Stimulated activated naive B cell treated with anti-CD40 and anti-IgM and Interleukin-4, amounts not matched to agents 10 μg/mL and 1 μg/mL and 100 μg/mL, for 72 hours (primary cell): ENCODE measurements around the gene DDR1.
"Not testable (repeated sequence)": the region's sequence is repeated elsewhere in the genome, so short reads cannot be mapped to it uniquely, and the experiment has no call there.

Source experiments
- ATAC-seq, 2 donors: fragments of 150-1000 bp; cut with Tn5 transposase; replicated peaks; 2 replicates each; pipeline ENCODE4 v1.10.0; 2021; ENCODE audit warnings: moderate library complexity in 1 of 2
- DNase-seq: peaks from one replicate; pipeline ENCODE4 v3.0.0; 2021
- H3K27ac Mint-ChIP-seq: one replicate; pipeline ENCODE4 v1.8.0; 2022; ENCODE audit warnings: mild to moderate bottlenecking, mixed read lengths
- H3K27me3 Mint-ChIP-seq, 2 donors: one replicate each; pipeline ENCODE4 v1.8.0; 2022; ENCODE audit warnings: mixed read lengths in 2 of 2
- H3K36me3 Mint-ChIP-seq, 2 donors: one replicate each; pipeline ENCODE4 v1.8.0; 2022; ENCODE audit warnings: mixed read lengths in 2 of 2, mild to moderate bottlenecking in 1 of 2
- H3K4me1 Mint-ChIP-seq, 2 donors: one replicate each; pipeline ENCODE4 v1.8.0; 2022; ENCODE audit warnings: mixed read lengths in 2 of 2, mild to moderate bottlenecking in 1 of 2
- H3K4me3 Mint-ChIP-seq, 2 donors: one replicate each; pipeline ENCODE4 v1.8.0; 2022; ENCODE audit warnings: mild to moderate bottlenecking in 2 of 2, mixed read lengths in 2 of 2, moderate library complexity in 1 of 2
- H3K9me3 Mint-ChIP-seq, 2 donors: one replicate each; pipeline ENCODE4 v1.8.0; 2022; ENCODE audit warnings: mixed read lengths in 2 of 2, mild to moderate bottlenecking in 1 of 2

DDR1 gene

DNA sequence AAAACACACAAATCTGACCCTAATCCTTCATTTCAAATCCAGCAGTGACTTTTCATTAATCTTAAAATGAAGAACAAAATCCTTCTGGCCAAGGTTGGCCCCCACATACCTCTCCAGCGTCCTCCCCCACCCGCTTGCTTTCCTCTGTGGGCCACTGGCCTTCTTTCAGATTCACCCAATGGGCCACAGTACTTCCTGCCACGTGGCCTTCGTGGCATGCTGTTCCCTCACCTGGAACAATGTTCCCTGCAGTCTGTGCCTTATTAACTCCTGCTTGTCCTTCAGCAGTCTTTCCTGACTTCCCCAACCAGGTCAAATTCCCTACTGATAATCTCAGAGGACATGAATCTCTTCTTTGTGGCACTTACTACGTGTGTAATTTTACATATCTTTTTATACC lies 18.4 kb downstream of the DDR1 start:
- H3K27ac Mint-ChIP-seq: peak overlapping the region; percentile 2
- DNase-seq (no peak), ATAC-seq (peak; percentile 31 to 46)
- peaks cover 13 to 18% of the 10 kb centered on the region in 2 donors for H3K36me3 Mint-ChIP-seq
- H3K9me3 Mint-ChIP-seq: no peaks in the 10 kb centered on the region
- H3K27me3 Mint-ChIP-seq: no peaks in the 10 kb centered on the region
- H3K4me1 Mint-ChIP-seq: peaks cover 11 to 15% of the 10 kb centered on the region in 2 donors
- H3K4me3 Mint-ChIP-seq: peak overlapping the region; percentile 1 to 11

DNA sequence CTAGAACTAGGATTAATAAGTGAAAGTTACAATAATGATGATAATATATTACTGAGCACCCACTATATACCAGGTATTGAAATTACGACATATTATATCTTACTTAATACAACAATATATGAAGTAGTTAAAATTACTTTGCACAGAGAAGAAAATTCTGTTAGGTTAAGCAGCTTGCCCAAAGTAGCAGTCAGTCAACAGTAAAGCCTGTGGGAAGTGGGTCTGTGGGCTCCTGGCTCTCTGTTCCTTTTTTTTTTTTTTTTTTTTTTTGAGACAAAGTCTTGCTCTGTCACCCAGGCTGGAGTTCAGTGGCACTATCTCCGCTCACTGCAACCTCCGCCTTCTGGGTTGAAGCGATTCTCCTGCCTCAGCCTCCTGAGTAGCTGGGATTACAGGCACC lies 18.9 kb downstream of the DDR1 start:
- peak overlapping the region; percentile 2 for H3K27ac Mint-ChIP-seq
- peaks cover 13 to 19% of the 10 kb centered on the region in 2 donors for H3K4me1 Mint-ChIP-seq
- H3K27me3 Mint-ChIP-seq: no peaks in the 10 kb centered on the region
- H3K4me3 Mint-ChIP-seq: no peak overlapping the region
- ATAC-seq (peak; percentile 31 to 37), DNase-seq (no peak)
- no peaks in the 10 kb centered on the region for H3K9me3 Mint-ChIP-seq
- peaks cover 13 to 15% of the 10 kb centered on the region in 2 donors for H3K36me3 Mint-ChIP-seq

DNA sequence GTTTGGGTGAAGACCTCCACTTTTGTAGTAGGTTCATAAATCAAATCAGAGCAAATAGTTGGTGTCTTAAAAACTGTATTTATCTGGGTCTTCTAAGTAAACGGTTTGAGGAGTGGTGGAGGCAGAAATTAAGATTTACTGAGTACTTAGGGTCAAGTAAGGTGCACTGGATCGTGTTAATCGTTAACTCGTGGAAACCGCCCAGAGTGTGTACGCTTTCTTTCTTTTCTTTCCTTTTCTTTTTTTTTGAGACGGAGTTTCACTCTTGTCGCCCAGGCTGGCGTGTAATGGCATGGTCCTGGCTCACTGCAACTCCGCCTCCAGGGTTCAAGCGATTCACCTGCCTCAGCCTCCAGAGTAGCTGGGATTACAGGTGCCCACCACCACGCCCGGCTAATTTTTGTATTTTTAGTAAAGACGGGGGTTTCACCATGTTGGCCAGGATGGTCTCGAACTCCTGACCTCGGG lies 23.0 kb downstream of the DDR1 start:
- not testable (repeated sequence) for H3K27me3 Mint-ChIP-seq, H3K9me3 Mint-ChIP-seq, ATAC-seq, DNase-seq
- H3K4me1 Mint-ChIP-seq: peaks cover 22 to 37% of the 10 kb centered on the region in 2 donors
- peaks cover 18 to 19% of the 10 kb centered on the region in 2 donors for H3K36me3 Mint-ChIP-seq
- H3K4me3 Mint-ChIP-seq: peak overlapping the region; percentile 85 to 90
- peak overlapping the region; percentile 88 for H3K27ac Mint-ChIP-seq

DNA sequence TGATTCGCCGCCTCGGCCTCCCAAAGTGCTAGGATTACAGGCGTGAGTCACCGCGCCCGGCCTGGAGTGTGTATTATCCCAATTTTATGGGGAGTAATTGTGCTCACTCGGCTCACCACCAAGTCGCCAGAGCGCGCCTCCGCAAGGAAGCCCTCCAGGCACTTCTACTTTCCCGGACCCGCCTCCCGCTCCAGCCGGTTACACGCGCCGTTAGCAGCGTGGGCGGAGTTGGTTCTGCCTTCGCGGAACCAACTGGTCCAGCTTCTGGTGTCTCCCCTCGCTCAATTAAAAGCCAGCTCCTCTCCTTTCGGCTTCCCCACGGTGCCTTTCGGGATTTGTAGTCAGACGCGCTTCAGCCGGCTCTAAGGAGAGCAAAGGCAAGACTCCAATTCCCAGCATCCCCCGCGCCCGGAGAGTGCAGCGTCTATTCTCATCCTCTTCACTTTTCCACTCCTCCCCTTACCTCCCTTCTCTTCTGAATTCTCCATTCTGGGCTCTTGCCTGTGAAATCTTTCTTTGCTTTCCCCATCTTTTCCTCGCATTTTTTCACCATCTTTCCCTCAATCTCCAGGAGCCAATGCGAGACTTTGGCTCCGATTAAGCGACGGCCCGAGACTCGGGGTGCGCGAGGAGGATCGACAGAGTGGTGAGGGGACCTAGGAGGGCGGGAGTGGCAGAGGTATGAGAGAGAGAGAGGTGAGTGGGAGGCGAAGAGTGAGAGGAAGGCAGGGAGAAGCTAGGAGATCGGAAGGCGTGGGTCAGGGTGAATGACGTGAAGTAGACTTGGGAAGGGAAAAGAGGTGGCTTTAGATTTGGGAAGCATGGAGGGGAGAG lies 23.7 kb downstream of the DDR1 start, which contains the start of gene GTF2H4:
GTF2H4 (plus strand) TSS at position 450 of the 834 bp plus-strand sequence.
- Mint-ChIP-seq H3K4me1 (peaks cover 17 to 35% of the 10 kb centered on the region in 2 donors), H3K27me3 (no peaks in the 10 kb centered on the region), H3K27ac (peak within 1 kb of the TSS; percentile 88), H3K4me3 (peak within 1 kb of the TSS; percentile 85 to 90), H3K9me3 (no peaks in the 10 kb centered on the region), H3K36me3 (peaks cover 20 to 22% of the 10 kb centered on the region in 2 donors)
- DNase-seq: peak; percentile 94
- peak; percentile 98 to 99 for ATAC-seq

DNA sequence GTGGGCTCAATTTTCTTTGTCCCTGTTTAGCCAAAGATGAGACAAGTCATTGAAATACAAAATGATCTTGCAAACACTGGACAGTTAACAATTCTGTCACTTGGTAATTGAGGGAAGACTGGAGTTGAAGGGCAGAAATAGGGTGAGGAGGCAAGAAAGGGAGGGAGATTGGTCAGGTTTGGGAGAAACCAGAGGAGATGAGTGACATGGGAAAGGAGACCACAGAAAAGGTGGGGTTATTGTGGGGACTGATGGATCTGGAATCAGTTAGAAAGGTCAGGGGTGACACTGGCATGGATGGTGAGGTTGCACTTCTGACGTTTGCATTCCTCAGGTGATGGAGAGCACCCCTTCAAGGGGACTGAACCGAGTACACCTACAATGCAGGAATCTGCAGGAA lies 24.4 kb downstream of the DDR1 start:
- Mint-ChIP-seq H3K27ac (peak overlapping the region; percentile 88), H3K4me1 (peaks cover 21 to 40% of the 10 kb centered on the region in 2 donors), H3K4me3 (peak overlapping the region; percentile 85 to 90), H3K9me3 (no peaks in the 10 kb centered on the region), H3K27me3 (no peaks in the 10 kb centered on the region), H3K36me3 (peaks cover 24 to 27% of the 10 kb centered on the region in 2 donors)
- no peak for DNase-seq
- no peak for ATAC-seq

DNA sequence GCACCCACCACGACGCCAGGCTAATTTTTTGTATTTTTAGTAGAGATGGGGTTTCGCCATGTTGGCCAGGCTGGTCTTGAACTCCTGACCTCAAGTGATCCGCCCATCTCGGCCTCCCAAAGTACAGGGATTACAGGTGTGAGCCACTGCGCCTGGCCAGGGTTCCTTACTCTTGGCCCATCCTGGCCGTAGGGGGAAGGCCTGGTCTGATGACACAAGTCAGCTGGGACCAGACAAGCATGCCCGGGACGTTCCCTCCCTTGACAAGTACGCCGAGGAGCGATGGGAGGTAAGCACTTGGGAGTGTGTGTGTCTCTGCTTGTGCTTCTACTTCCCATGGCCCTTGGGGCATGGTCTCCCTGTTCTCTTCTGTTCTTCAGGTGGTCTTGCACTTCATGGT lies 26.2 kb downstream of the DDR1 start:
- ATAC-seq, H3K27ac Mint-ChIP-seq, H3K27me3 Mint-ChIP-seq, DNase-seq, H3K9me3 Mint-ChIP-seq, H3K4me3 Mint-ChIP-seq: not testable (repeated sequence)
- Mint-ChIP-seq H3K4me1 (peaks cover 32 to 56% of the 10 kb centered on the region in 2 donors), H3K36me3 (peaks cover 24 to 27% of the 10 kb centered on the region in 2 donors)

DNA sequence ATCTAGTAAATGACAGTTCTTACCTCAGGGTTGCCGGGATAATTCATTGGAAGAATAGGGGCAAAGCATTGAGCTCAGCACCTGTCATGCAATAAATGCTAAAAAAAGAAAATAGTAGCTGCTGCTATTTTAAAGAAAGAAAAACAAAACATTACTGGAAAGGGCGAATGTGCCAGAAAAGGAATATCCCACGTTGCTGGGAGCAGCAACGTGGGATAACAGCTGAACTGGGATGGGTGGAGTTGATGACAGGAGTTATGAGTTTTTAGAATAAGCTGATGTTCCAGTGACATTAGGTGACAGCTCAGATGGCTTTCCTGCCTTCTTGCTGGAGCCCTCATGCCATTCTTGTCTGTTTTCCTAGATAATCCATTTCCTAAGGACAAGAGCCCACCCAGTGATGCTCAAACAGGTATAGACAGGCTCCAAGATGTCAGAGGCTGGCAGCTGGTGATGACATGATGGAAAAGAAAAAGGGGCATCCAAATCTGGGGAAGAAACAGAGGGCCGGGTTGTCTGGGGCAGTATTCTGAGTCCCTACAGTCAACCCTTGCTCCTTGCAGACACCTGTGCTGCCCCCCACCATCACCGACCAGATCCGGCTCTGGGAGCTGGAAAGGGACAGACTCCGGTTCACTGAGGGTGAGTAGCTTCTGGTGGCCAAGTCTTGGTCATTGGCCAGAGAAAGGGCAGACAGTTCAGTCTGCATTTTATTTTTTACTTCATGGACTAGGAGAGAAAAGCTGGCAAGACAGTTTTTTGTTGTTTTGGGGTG lies 28.6 kb downstream of the DDR1 start:
- Mint-ChIP-seq H3K9me3 (no peaks in the 10 kb centered on the region), H3K4me3 (peak overlapping the region; percentile 90 to 98), H3K27ac (peak overlapping the region; percentile 49), H3K4me1 (peaks cover 39 to 80% of the 10 kb centered on the region in 2 donors), H3K27me3 (no peaks in the 10 kb centered on the region), H3K36me3 (peaks cover 44 to 49% of the 10 kb centered on the region in 2 donors)
- DNase-seq: no peak
- ATAC-seq: no peak

DNA sequence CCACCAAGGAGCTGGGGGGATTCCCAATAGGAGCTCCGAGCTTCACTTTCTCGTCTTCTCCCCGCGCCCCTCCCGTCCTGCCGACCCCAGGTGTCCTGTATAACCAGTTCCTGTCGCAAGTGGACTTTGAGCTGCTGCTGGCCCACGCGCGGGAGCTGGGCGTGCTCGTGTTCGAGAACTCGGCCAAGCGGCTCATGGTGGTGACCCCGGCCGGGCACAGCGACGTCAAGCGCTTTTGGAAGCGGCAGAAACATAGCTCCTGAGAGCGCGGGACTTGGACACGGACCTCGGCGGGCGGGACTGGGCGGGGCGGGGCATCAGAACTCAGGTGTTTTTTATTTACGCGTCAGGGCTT lies 29.4 kb downstream of the DDR1 start:
- DNase-seq (no peak), ATAC-seq (no peak)
- H3K27ac Mint-ChIP-seq: peak overlapping the region; percentile 93
- H3K36me3 Mint-ChIP-seq: peaks cover 48 to 55% of the 10 kb centered on the region in 2 donors
- no peaks in the 10 kb centered on the region for H3K27me3 Mint-ChIP-seq
- no peaks in the 10 kb centered on the region for H3K9me3 Mint-ChIP-seq
- peaks cover 33 to 73% of the 10 kb centered on the region in 2 donors for H3K4me1 Mint-ChIP-seq
- H3K4me3 Mint-ChIP-seq: peak overlapping the region; percentile 90 to 98

DNA sequence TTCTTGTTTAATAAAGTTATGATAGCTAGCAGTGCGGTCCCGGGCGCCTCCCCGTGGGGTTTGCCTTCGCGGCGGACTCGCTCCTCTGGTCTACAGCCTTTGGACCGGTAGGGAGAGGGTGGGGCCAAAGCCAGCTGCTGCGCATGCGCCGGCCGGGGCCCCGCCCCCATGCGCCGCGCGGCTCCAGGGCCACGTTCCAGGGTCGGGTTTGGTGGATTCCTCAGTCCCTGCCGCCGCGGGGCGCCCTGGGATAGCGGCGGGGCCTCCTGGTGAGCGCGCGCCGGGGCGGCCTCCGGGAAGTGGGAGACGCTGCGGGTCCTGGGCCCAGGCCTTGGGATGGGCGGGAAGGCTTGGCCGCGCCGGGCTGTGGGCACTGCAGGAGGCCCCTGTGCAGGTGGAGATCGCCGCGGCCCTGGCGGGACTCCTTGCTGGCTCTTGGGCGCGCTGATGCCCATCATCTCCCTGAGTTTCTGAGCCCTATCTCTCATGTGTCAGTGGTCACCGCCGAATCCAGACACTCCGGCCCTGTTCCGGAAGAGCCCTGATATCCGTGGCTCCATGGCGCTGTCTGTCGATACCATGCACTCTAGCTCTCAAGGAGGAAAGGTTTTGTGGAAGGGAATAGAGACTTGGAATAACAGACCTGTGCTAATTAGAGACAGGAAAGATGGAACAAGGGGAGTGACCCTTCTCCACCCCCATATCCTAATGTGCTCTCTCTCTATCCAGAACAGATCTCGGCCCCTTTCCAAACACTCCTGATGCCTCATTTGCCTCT lies 29.9 kb downstream of the DDR1 start, which contains the start of gene VARS2:
VARS2 (plus strand) TSS at position 163 of the 778 bp plus-strand sequence; CDS start at position 762, 599 bp downstream.
- peak; percentile 96 to 97 for ATAC-seq
- Mint-ChIP-seq H3K27me3 (no peaks in the 10 kb centered on the region), H3K4me1 (peaks cover 28 to 67% of the 10 kb centered on the region in 2 donors), H3K9me3 (no peaks in the 10 kb centered on the region), H3K36me3 (peaks cover 48 to 59% of the 10 kb centered on the region in 2 donors), H3K4me3 (peak within 1 kb of the TSS; percentile 90 to 98), H3K27ac (peak within 1 kb of the TSS; percentile 93)
- DNase-seq: peak; percentile 88

DNA sequence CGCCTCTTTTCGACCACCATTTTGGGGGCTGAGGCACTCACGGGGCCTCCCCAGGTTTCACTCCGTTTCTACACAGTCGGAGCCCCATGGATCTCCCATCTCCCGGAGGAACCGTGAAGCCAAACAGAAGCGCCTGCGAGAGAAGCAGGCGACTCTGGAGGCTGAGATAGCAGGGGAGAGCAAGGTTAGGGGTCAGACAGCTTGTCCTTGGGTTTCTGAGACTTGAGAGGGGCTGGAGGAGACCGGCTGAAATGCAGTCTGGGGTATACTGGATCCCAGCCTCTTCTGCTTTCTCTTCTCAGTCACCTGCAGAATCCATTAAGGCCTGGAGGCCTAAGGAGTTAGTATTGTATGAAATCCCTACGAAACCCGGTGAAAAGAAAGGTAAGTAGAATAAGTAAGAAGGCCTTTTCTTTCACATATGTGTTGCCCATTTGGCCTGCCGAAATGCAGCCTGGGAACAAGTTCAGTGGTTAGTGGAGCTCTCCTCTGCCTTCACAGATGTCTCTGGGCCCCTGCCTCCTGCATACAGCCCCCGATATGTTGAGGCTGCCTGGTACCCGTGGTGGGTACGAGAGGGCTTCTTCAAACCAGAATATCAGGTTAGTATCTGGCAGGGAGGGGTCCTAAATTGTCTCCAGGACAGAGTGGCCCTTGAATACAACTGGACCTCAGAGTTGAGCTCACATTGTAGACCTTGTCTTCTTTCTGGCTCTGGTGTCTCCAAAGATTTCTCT lies 30.7 kb downstream of the DDR1 start:
- peaks cover 28 to 64% of the 10 kb centered on the region in 2 donors for H3K4me1 Mint-ChIP-seq
- peak overlapping the region; percentile 90 to 98 for H3K4me3 Mint-ChIP-seq

DNA sequence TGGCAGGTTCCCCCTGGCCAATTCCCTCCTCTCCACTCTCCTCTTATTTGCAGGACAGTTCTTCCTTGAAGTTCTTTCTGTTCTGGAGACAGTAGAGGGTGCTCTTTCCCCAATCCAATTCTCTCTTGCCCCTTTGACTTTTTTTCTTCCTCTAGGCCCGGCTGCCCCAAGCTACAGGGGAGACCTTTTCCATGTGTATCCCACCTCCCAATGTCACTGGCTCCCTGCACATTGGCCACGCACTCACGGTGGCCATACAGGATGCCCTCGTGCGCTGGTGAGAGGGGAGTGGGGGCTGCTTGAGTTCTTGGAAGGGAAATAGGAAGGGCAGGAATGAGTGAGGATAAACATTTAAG lies 31.2 kb downstream of the DDR1 start:
- Mint-ChIP-seq H3K4me3 (peak overlapping the region; percentile 90 to 98), H3K36me3 (peaks cover 52 to 70% of the 10 kb centered on the region in 2 donors), H3K4me1 (peaks cover 28 to 62% of the 10 kb centered on the region in 2 donors), H3K9me3 (no peaks in the 10 kb centered on the region), H3K27me3 (no peaks in the 10 kb centered on the region), H3K27ac (no peak overlapping the region)
- DNase-seq: no peak
- no peak for ATAC-seq

More for the DNA sequence above, 30.7 kb downstream of the DDR1 start:
- H3K9me3 Mint-ChIP-seq: no peaks in the 10 kb centered on the region
- DNase-seq (no peak), ATAC-seq (peak in 1 of 2 donors; percentile 3)
- H3K27me3 Mint-ChIP-seq: no peaks in the 10 kb centered on the region
- peaks cover 47 to 64% of the 10 kb centered on the region in 2 donors for H3K36me3 Mint-ChIP-seq
- peak overlapping the region; percentile 93 for H3K27ac Mint-ChIP-seq

DNA sequence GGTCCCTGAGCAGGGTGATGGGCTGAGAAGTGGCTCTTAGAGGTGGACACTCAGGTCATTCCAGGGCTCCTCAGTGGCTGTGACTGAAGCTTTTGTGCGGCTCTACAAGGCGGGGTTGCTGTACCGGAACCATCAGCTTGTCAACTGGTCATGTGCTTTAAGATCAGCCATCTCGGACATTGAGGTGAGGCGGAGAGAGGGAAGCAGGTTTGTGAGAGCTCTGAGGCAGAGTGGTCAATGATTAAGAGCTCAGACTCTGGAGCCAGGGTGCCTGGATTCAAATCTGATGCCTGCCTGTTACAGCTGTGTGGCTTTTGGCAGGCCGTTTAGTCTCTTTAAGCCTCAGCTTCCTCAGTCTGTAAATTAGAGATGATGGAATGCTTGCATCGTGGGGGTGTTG lies 32.7 kb downstream of the DDR1 start:
- peaks cover 52 to 68% of the 10 kb centered on the region in 2 donors for H3K36me3 Mint-ChIP-seq
- H3K4me3 Mint-ChIP-seq: no peak overlapping the region
- no peak for DNase-seq
- H3K27me3 Mint-ChIP-seq: no peaks in the 10 kb centered on the region
- no peak for ATAC-seq
- peaks cover 28 to 60% of the 10 kb centered on the region in 2 donors for H3K4me1 Mint-ChIP-seq
- H3K9me3 Mint-ChIP-seq: no peaks in the 10 kb centered on the region
- H3K27ac Mint-ChIP-seq: no peak overlapping the region

DNA sequence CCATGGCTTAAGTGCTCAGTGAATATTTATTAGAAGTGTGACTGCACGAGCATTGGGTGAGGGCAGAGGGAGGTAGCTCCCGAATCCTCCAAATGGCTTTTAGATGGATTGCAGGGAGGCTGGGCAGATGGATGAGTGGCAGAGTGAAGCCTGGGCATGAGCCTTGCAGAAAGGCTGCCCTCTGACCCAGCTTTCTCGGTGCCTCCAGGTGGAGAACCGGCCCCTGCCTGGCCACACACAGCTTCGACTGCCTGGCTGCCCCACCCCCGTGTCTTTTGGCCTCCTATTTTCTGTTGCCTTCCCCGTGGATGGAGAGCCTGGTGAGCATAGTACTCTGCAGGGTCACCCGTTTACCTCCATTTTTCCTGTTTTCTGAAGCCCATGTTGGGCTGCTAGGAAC lies 33.2 kb downstream of the DDR1 start:
- H3K36me3 Mint-ChIP-seq: peaks cover 57 to 68% of the 10 kb centered on the region in 2 donors
- no peaks in the 10 kb centered on the region for H3K27me3 Mint-ChIP-seq
- no peaks in the 10 kb centered on the region for H3K9me3 Mint-ChIP-seq
- H3K27ac Mint-ChIP-seq: no peak overlapping the region
- no peak for ATAC-seq
- H3K4me1 Mint-ChIP-seq: peaks cover 25 to 58% of the 10 kb centered on the region in 2 donors
- no peak for DNase-seq
- H3K4me3 Mint-ChIP-seq: no peak overlapping the region
